Measurements from ENCODE around the gene DHX40. TPM values are rescaled to one million over a fixed set of nuclear protein-coding genes. Genes with fewer than 3 reads are reported as not detected.

DHX40 gene
- total and polyA plus RNA-seq, 2 of the 8 experiments (the other 6 are each of a cell fraction or from before 2014, with no cell fraction given) = 13.5 to 28.3 TPM

DNA sequence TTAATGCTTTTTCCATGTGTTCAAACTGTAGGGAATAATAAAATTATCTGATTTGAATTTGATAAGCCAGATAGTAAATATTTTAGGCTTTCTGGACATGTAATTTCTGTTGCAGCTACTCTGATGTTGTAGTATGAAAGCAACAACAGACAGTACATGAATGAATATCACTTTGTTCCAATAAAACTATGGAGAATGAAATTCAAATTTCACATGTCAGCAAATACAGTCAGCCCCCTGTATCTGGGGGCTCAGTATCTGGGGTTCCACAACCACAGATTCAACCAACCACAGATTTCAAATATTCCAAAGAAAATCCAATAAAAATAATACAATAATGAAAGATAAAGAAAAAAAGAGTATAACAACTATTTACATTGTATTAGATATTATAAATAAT is 46.1 kb downstream of the DHX40 start:
- no peak overlapping the region for H2AK5ac ChIP-seq (ENCODE audit: low read depth, low read length)
- H3K79me2 ChIP-seq (ENCODE audit: control insufficient read depth in 1 of 2, insufficient read depth in 2 of 2, low read length in 2 of 2) = no peaks in the 10 kb centered on the region
- no peak overlapping the region for H3K4me3 ChIP-seq (ENCODE audit: extremely low read depth in 1 of 4, insufficient read depth in 2 of 4, low read depth in 3 of 4, low read length in 4 of 4)
- no peak overlapping the region for H2AFZ ChIP-seq (ENCODE audit: low read length)
- CTCF ChIA-PET (ENCODE audit: partially characterized antibody) = no interaction called here
- H3K27me3 ChIP-seq (replicated peaks in 1 of 4; ENCODE audit: control insufficient read depth in 3 of 4, extremely low read depth in 1 of 4, insufficient read depth in 3 of 4, low read length in 3 of 4) = no peaks in the 10 kb centered on the region
- no peak overlapping the region for H3K9ac ChIP-seq (replicated peaks in 1 of 4; ENCODE audit: extremely low read depth in 1 of 4, low read depth in 3 of 4, low read length in 3 of 4)
- no peaks in the 10 kb centered on the region for H3K23me2 ChIP-seq (ENCODE audit: low read depth, low read length)
- no peak overlapping the region for H4K5ac ChIP-seq (ENCODE audit: insufficient read length, low read depth, low read length)
- no peak overlapping the region for H4K91ac ChIP-seq (replicated peaks; ENCODE audit: insufficient read length, low read length)
- H3K9me3 ChIP-seq (ENCODE audit: insufficient read depth in 2 of 2, low read depth in 1 of 2, low read length in 1 of 2) = no peaks in the 10 kb centered on the region
- no peak overlapping the region for H3K4me2 ChIP-seq (ENCODE audit: insufficient read depth in 1 of 2, low read depth in 2 of 2, low read length in 2 of 2)
- no peak overlapping the region for H3K14ac ChIP-seq (ENCODE audit: insufficient read length)
- POLR2A ChIA-PET (ENCODE audit: partially characterized antibody) = no interaction called here
- no peak overlapping the region for H2BK15ac ChIP-seq (ENCODE audit: low read length)
- H2BK5ac ChIP-seq (ENCODE audit: low read depth, low read length) = no peak overlapping the region
- H2BK120ac ChIP-seq (replicated peaks; ENCODE audit: low read depth, low read length) = no peak overlapping the region
- no peak overlapping the region for H3K23ac ChIP-seq (ENCODE audit: insufficient read length)
- no peak overlapping the region for H2BK12ac ChIP-seq (ENCODE audit: low read depth, low read length)
- no peak overlapping the region for H3K18ac ChIP-seq (ENCODE audit: extremely low read depth, low read length)
- no peak overlapping the region for H4K8ac ChIP-seq (ENCODE audit: extremely low read depth, insufficient read depth, low read length)
- DNase-seq (ENCODE audit: low read depth in 1 of 2, low spot score in 2 of 2) (no peak), FAIRE-seq (no peak)
- H2BK20ac ChIP-seq (ENCODE audit: low read length) = no peak overlapping the region
- H3K27ac ChIP-seq (ENCODE audit: low read depth, low read length) = no peak overlapping the region
- H4K20me1 ChIP-seq (replicated peaks in 1 of 2; ENCODE audit: control insufficient read depth in 1 of 2, insufficient read depth in 2 of 2, low read length in 2 of 2) = peaks cover 0 to 1% of the 10 kb centered on the region in 2 experiments
- no peak overlapping the region for H3K56ac ChIP-seq (replicated peaks; ENCODE audit: insufficient read length, low read depth, low read length)
- H3K36me3 ChIP-seq (ENCODE audit: control insufficient read depth in 2 of 4, insufficient read depth in 4 of 4, low read length in 3 of 4) = peaks cover 0 to 22% (median 7%) of the 10 kb centered on the region in 4 experiments; a peak in 6 of 8 replicates
- H3K4me1 ChIP-seq (replicated peaks in 1 of 4; ENCODE audit: control insufficient read depth in 3 of 4, insufficient read depth in 4 of 4, low read length in 3 of 4) = no peaks in the 10 kb centered on the region
- TF ChIP-seq NANOG (IDR thresholded peaks at IDR 0.05; ENCODE audit: insufficient read depth, low read depth, low read length, poor library complexity, severe bottlenecking) (no peak), CREB1 (IDR thresholded peaks at IDR 0.05) (no peak), PHF8 (conservative IDR thresholded peaks at IDR 0.05; ENCODE audit: low read depth, low read length) (no peak)
- H3K79me1 ChIP-seq (ENCODE audit: low read depth, low read length) = no peaks in the 10 kb centered on the region
- H3K4ac ChIP-seq (replicated peaks; ENCODE audit: insufficient read length, low read depth, low read length) = no peak overlapping the region
